SK-N-SH treated with all-trans-retinoic acid at 6 μM for 48 hours (cell line): Measurements from ENCODE around the gene MAX.

Source experiments
- ATAC-seq: fragments of 200-7000 bp; cut with Tn5 transposase; 3 replicates; pipeline ENCODE4 v1.9.1; 2020; ENCODE audit warnings: mild to moderate bottlenecking, moderate library complexity
- ARNTL ChIP-seq: fragments of 450-650 bp; formaldehyde crosslinking; IDR thresholded peaks from 2 replicates; pipeline ENCODE4 v1.5.0; 2020; ENCODE audit warnings: low read depth, mild to moderate bottlenecking, moderate library complexity, borderline replicate concordance
- CSDC2 ChIP-seq: fragments of 250-450 bp; sonication (Bioruptor Pico); IDR thresholded peaks from 2 replicates; pipeline ENCODE4 v1.5.0; 2020; ENCODE audit warnings: mild to moderate bottlenecking, moderate library complexity
- ESRRG ChIP-seq: fragments of 250-450 bp; sonication (Bioruptor Pico); IDR thresholded peaks from 2 replicates; pipeline ENCODE4 v1.6.1; 2021; ENCODE audit warnings: mild to moderate bottlenecking
- GLIS3 ChIP-seq: fragments of 250-450 bp; sonication (Bioruptor Pico); IDR thresholded peaks from 2 replicates; pipeline ENCODE4 v1.5.0; 2020; ENCODE audit warnings: mild to moderate bottlenecking, moderate library complexity
- ISL1 ChIP-seq: fragments of 250-450 bp; sonication (Bioruptor Pico); IDR thresholded peaks from 2 replicates; pipeline ENCODE4 v2.1.2; 2022; ENCODE audit warnings: mild to moderate bottlenecking, moderate library complexity
- OSR1 ChIP-seq: fragments of 250-450 bp; sonication (Bioruptor Pico); IDR thresholded peaks from 2 replicates; pipeline ENCODE4 v1.8.0; 2022; ENCODE audit warnings: moderate library complexity, mild to moderate bottlenecking, inconsistent platforms
- PPARA ChIP-seq: fragments of 250-450 bp; sonication (Bioruptor Pico); IDR thresholded peaks from 2 replicates; pipeline ENCODE4 v1.5.0; 2020; ENCODE audit warnings: mild to moderate bottlenecking, borderline replicate concordance
- RARB ChIP-seq: fragments of 250-450 bp; sonication (Bioruptor Pico); IDR thresholded peaks from 2 replicates; pipeline ENCODE4 v1.8.0; 2021; ENCODE audit warnings: mild to moderate bottlenecking, moderate library complexity
- SNAI2 ChIP-seq: fragments of 250-450 bp; sonication (Bioruptor Pico); IDR thresholded peaks from 2 replicates; pipeline ENCODE4 v1.5.0; 2020; ENCODE audit warnings: mild to moderate bottlenecking, moderate library complexity
- TCF4 ChIP-seq: fragments of 250-450 bp; sonication (Bioruptor Pico); IDR thresholded peaks from 2 replicates; pipeline ENCODE4 v1.8.0; 2021; ENCODE audit warnings: mild to moderate bottlenecking, moderate library complexity, borderline replicate concordance
- TOX ChIP-seq: fragments of 250-450 bp; sonication (Bioruptor Pico); IDR thresholded peaks from 2 replicates; pipeline ENCODE4 v1.8.0; 2021; ENCODE audit warnings: mild to moderate bottlenecking, moderate library complexity, borderline replicate concordance
- ZC3H10 ChIP-seq: fragments of 250-450 bp; sonication (Bioruptor Pico); IDR thresholded peaks from 2 replicates; pipeline ENCODE4 v1.5.1; 2021; ENCODE audit warnings: mild to moderate bottlenecking, moderate library complexity
- ZFP30 ChIP-seq: fragments of 450-650 bp; formaldehyde crosslinking; IDR thresholded peaks from 2 replicates; pipeline ENCODE4 v1.5.0; 2022; ENCODE audit warnings: mild to moderate bottlenecking, moderate library complexity
- ZNF565 ChIP-seq: fragments of 450-650 bp; formaldehyde crosslinking; conservative IDR thresholded peaks from 2 replicates; pipeline ENCODE4 v1.5.0; 2020; ENCODE audit warnings: low read depth, mild to moderate bottlenecking, moderate library complexity
- ZNF70 ChIP-seq: fragments of 450-650 bp; formaldehyde crosslinking; IDR thresholded peaks from 2 replicates; pipeline ENCODE4 v1.5.0; 2020; ENCODE audit warnings: mild to moderate bottlenecking, moderate library complexity
- ZNF8 ChIP-seq: fragments of 450-650 bp; formaldehyde crosslinking; IDR thresholded peaks from 2 replicates; pipeline ENCODE4 v1.5.0; 2020; ENCODE audit warnings: mild to moderate bottlenecking, moderate library complexity
- TF ChIP-seq, protein P1 (sequence below): fragments of 250-450 bp; sonication (Bioruptor Pico); IDR thresholded peaks from 2 replicates; pipeline ENCODE4 v1.5.1; 2020; ENCODE audit warnings: low read depth, mild to moderate bottlenecking, moderate library complexity
- TF ChIP-seq, protein P2 (sequence below): fragments of 250-450 bp; sonication (Bioruptor Pico); IDR thresholded peaks from 2 replicates; pipeline ENCODE4 v1.5.0; 2020; ENCODE audit warnings: mild to moderate bottlenecking, moderate library complexity
- TF ChIP-seq, protein P3 (sequence below): fragments of 250-450 bp; sonication (Bioruptor Pico); IDR thresholded peaks from 2 replicates; pipeline ENCODE4 v1.8.0; 2021; ENCODE audit warnings: low read depth, mild to moderate bottlenecking, moderate library complexity, borderline replicate concordance
- TF ChIP-seq, protein P4 (sequence below): fragments of 250-450 bp; sonication (Bioruptor Pico); IDR thresholded peaks from 2 replicates; pipeline ENCODE4 v1.5.1; 2021; ENCODE audit warnings: mild to moderate bottlenecking, moderate library complexity
- TF ChIP-seq, protein P5 (sequence below): fragments of 250-450 bp; sonication (Bioruptor Pico); IDR thresholded peaks from 2 replicates; pipeline ENCODE4 v1.8.0; 2020; ENCODE audit warnings: mild to moderate bottlenecking, moderate library complexity, borderline replicate concordance

Gene MAX

DNA sequence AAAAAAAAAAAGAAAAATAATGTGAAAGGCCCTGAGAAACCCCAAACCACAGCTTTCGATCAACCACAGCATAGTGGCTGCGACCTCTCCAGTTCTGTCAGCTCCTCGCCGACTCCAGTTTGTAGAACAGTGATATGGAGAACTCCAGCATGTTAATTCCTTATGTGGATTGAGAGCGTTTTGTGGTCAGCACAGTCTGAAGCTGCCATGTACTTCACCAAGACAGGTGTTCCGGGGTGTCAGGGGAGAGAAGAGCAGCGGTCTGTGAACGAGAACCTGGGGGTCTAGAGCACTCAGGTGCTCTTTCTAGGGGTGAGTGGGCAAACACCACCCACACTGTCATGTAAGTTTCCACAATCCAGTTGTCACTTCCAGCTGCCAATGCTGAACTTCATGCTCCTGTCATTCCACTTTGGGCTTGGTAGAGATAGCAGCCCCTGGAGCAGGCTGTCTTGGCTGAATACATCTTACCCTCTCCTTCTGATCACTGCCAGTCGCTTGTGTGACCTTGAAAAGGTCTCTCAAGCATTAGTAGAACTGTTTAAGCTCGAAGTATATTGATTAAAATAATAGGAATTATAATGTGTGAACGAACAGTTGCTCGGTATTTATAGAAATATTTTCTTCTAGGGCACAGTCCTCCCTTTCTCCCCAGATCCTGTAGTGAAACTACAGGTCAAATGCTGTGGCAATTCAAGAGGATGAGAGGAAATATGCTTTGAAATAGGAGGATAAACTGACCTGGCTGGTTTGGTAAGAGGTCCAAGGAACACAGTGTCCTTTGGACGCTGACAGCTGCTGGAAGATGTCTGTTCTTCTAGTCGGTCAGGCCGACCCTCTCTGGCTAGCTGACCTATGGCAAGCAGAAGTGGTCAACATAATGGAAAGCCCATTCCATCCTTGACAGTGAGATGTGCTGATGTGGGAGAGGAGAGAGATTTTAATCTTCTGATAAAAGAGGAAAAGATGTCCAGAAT lies 15.7 kb upstream of the MAX start:
- ATAC-seq = no peak

DNA sequence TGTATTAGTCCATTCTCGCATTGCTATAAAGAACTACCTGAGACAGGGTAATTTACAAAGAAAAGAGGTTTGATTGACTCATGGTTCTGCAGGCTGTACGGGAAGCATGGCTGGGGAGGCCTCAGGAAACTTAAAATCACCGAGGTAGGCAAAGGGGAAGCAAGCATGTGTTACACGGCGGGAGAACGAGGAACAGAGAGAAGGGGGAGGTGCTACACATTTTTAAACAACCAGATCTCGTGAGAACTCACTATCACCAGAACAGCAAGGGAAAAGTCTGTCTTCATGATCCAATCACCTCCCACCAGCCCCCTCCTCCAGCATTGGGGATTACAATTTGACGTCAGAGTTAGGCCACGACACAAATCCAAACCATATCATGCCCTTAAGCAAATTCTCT lies 13.3 kb upstream of the MAX start:
- TF ChIP-seq GLIS3 (no peak), ZFP30 (CRISPR knock-in tag) (no peak), ZNF565 (no peak), SNAI2 (no peak), RARB (CRISPR knock-in tag) (no peak)
- TF ChIP-seq, protein P1, sequence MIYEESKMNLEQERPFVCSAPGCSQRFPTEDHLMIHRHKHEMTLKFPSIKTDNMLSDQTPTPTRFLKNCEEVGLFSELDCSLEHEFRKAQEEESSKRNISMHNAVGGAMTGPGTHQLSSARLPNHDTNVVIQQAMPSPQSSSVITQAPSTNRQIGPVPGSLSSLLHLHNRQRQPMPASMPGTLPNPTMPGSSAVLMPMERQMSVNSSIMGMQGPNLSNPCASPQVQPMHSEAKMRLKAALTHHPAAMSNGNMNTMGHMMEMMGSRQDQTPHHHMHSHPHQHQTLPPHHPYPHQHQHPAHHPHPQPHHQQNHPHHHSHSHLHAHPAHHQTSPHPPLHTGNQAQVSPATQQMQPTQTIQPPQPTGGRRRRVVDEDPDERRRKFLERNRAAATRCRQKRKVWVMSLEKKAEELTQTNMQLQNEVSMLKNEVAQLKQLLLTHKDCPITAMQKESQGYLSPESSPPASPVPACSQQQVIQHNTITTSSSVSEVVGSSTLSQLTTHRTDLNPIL (CRISPR knock-in tag) = no peak
- ATAC-seq = no peak

More for the DNA sequence above, 15.7 kb upstream of the MAX start:
- TF ChIP-seq TCF4 (CRISPR knock-in tag) (no peak), ZNF8 (CRISPR knock-in tag) (no peak), ARNTL (CRISPR knock-in tag) (no peak), TOX (no peak)

DNA sequence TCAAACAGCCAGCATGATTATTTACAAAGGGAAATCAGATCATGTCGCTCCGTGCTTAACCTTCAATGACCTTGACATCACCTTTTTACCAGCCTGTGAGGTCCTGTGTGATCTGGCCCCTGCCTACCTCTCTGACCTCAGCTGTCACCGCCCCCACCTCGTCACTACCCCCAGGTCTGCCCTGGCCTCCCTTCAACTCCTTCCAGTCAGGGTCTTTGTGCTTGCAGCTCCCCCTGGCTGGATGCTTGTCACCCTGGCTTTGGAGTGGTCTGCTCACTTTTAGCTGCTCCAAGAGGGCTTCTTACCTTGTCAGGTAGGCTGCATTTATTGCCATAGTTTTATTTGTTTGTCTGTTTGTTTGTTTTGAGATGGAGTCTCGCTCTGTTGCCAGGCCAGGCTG lies 8.2 kb upstream of the MAX start:
- ATAC-seq = no peak
- no peak for TF ChIP-seq SNAI2
- TF ChIP-seq GLIS3 = no peak
- TF ChIP-seq ZC3H10 (CRISPR knock-in tag) = no peak
- no peak for TF ChIP-seq ZNF70 (CRISPR knock-in tag)
- no peak for TF ChIP-seq ZNF8 (CRISPR knock-in tag)
- TF ChIP-seq OSR1 (CRISPR knock-in tag) = no peak
- no peak for TF ChIP-seq TOX
- TF ChIP-seq CSDC2 (CRISPR knock-in tag) = no peak
- TF ChIP-seq ESRRG (CRISPR knock-in tag) = no peak
- TF ChIP-seq TCF4 (CRISPR knock-in tag) = no peak
- TF ChIP-seq ZFP30 (CRISPR knock-in tag) = no peak
- TF ChIP-seq, protein P2, sequence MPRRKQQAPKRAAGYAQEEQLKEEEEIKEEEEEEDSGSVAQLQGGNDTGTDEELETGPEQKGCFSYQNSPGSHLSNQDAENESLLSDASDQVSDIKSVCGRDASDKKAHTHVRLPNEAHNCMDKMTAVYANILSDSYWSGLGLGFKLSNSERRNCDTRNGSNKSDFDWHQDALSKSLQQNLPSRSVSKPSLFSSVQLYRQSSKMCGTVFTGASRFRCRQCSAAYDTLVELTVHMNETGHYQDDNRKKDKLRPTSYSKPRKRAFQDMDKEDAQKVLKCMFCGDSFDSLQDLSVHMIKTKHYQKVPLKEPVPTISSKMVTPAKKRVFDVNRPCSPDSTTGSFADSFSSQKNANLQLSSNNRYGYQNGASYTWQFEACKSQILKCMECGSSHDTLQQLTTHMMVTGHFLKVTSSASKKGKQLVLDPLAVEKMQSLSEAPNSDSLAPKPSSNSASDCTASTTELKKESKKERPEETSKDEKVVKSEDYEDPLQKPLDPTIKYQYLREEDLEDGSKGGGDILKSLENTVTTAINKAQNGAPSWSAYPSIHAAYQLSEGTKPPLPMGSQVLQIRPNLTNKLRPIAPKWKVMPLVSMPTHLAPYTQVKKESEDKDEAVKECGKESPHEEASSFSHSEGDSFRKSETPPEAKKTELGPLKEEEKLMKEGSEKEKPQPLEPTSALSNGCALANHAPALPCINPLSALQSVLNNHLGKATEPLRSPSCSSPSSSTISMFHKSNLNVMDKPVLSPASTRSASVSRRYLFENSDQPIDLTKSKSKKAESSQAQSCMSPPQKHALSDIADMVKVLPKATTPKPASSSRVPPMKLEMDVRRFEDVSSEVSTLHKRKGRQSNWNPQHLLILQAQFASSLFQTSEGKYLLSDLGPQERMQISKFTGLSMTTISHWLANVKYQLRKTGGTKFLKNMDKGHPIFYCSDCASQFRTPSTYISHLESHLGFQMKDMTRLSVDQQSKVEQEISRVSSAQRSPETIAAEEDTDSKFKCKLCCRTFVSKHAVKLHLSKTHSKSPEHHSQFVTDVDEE = no peak
- TF ChIP-seq ARNTL (CRISPR knock-in tag) = no peak
- TF ChIP-seq RARB (CRISPR knock-in tag) = no peak
- TF ChIP-seq, protein P3, sequence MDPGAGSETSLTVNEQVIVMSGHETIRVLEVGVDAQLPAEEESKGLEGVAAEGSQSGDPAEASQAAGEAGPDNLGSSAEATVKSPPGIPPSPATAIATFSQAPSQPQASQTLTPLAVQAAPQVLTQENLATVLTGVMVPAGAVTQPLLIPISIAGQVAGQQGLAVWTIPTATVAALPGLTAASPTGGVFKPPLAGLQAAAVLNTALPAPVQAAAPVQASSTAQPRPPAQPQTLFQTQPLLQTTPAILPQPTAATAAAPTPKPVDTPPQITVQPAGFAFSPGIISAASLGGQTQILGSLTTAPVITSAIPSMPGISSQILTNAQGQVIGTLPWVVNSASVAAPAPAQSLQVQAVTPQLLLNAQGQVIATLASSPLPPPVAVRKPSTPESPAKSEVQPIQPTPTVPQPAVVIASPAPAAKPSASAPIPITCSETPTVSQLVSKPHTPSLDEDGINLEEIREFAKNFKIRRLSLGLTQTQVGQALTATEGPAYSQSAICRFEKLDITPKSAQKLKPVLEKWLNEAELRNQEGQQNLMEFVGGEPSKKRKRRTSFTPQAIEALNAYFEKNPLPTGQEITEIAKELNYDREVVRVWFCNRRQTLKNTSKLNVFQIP (CRISPR knock-in tag) = no peak

DNA sequence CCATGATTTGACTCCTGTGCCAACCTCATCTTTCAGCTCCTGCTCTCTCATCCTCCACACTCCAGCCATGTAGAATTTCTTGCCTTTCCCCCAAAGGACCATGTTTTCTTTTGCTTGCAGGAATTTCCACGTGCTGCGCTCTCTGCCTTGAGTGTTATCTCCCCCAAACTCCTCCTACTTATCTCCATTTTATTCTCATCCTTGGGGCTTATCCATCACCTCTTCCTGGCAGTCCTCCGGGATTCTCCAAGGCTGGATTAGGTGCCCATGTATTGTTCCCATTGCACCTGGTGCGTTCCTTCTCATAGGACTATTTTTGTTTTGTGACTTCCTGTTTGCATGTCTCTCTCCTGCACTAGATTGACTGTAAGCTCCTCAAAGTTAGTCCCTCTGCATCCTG lies 7.0 kb upstream of the MAX start:
- TF ChIP-seq ZC3H10 (CRISPR knock-in tag) = no peak
- TF ChIP-seq RARB (CRISPR knock-in tag) = no peak
- no peak for TF ChIP-seq OSR1 (CRISPR knock-in tag)
- no peak for TF ChIP-seq ISL1 (CRISPR knock-in tag)
- no peak for TF ChIP-seq PPARA (CRISPR knock-in tag)
- TF ChIP-seq, protein P3 (CRISPR knock-in tag) = no peak
- no peak for TF ChIP-seq TOX
- no peak for TF ChIP-seq ZNF565
- TF ChIP-seq TCF4 (CRISPR knock-in tag) = no peak
- TF ChIP-seq, protein P4, sequence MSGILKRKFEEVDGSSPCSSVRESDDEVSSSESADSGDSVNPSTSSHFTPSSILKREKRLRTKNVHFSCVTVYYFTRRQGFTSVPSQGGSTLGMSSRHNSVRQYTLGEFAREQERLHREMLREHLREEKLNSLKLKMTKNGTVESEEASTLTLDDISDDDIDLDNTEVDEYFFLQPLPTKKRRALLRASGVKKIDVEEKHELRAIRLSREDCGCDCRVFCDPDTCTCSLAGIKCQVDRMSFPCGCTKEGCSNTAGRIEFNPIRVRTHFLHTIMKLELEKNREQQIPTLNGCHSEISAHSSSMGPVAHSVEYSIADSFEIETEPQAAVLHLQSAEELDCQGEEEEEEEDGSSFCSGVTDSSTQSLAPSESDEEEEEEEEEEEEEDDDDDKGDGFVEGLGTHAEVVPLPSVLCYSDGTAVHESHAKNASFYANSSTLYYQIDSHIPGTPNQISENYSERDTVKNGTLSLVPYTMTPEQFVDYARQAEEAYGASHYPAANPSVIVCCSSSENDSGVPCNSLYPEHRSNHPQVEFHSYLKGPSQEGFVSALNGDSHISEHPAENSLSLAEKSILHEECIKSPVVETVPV (CRISPR knock-in tag) = no peak
- TF ChIP-seq, protein P5, sequence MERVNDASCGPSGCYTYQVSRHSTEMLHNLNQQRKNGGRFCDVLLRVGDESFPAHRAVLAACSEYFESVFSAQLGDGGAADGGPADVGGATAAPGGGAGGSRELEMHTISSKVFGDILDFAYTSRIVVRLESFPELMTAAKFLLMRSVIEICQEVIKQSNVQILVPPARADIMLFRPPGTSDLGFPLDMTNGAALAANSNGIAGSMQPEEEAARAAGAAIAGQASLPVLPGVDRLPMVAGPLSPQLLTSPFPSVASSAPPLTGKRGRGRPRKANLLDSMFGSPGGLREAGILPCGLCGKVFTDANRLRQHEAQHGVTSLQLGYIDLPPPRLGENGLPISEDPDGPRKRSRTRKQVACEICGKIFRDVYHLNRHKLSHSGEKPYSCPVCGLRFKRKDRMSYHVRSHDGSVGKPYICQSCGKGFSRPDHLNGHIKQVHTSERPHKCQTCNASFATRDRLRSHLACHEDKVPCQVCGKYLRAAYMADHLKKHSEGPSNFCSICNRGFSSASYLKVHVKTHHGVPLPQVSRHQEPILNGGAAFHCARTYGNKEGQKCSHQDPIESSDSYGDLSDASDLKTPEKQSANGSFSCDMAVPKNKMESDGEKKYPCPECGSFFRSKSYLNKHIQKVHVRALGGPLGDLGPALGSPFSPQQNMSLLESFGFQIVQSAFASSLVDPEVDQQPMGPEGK = no peak
- no peak for ATAC-seq
